Measurements from ENCODE around the gene DGCR6L. TPM values are rescaled to one million over a fixed set of nuclear protein-coding genes. Genes with fewer than 3 reads are reported as not detected.
"Not testable (repeated sequence)": the region's sequence is repeated elsewhere in the genome, so short reads cannot be mapped to it uniquely, and the experiment has no call there.

The DGCR6L gene
- total RNA-seq, 4 donors from 2014 or later, result 27.7 to 52.3 (median 36.9) TPM

- in situ Hi-C loops (cut with MboI; ENCODE audit: low pct_ligation_motif_present in 1 of 4, low pct_unique_long_range_greater_than_20kb in 1 of 4, low sequenced_read_pairs in 3 of 4); H3K4me1 ChIP-seq; H3K27ac ChIP-seq; intact Hi-C loops (cut with DNase I; ENCODE audit: low total_unique reads); H3K4me3 ChIP-seq; DNase-seq; H3K27me3 ChIP-seq; H3K36me3 ChIP-seq; H3K9me3 ChIP-seq: not testable (repeated sequence)
- WGBS, 2 donors (ENCODE audit: low coverage in 1 of 2), result 94% methylated on average over 98 of the region's 103 CpGs; no CpG with 5 or more reads in 1 of the 2 donors
These were observed 38.8 kb upstream of the DGCR6L start for GRCh38 chr22:20358503-20359239.

GRCh38 chr22:20357967-20358366 lies 38.1 kb upstream of the DGCR6L start:
- DNase-seq; H3K27ac ChIP-seq; H3K9me3 ChIP-seq; intact Hi-C loops (cut with DNase I; ENCODE audit: low total_unique reads); in situ Hi-C loops (cut with MboI; ENCODE audit: low pct_ligation_motif_present in 1 of 4, low pct_unique_long_range_greater_than_20kb in 1 of 4, low sequenced_read_pairs in 3 of 4); H3K27me3 ChIP-seq; H3K4me3 ChIP-seq; H3K36me3 ChIP-seq; H3K4me1 ChIP-seq: not testable (repeated sequence)
- 95 to 98% methylated on average over 18 to 45 of the region's 70 CpGs for WGBS, 2 donors (ENCODE audit: low coverage in 1 of 2)

GRCh38 chr22:20356906-20357305 lies 37.0 kb upstream of the DGCR6L start:
- H3K9me3 ChIP-seq; H3K27me3 ChIP-seq; intact Hi-C loops (cut with DNase I; ENCODE audit: low total_unique reads); DNase-seq; H3K4me1 ChIP-seq; H3K36me3 ChIP-seq; in situ Hi-C loops (cut with MboI; ENCODE audit: low pct_ligation_motif_present in 1 of 4, low pct_unique_long_range_greater_than_20kb in 1 of 4, low sequenced_read_pairs in 3 of 4); H3K4me3 ChIP-seq; H3K27ac ChIP-seq: not testable (repeated sequence)
- WGBS, 2 donors (ENCODE audit: low coverage in 1 of 2), result 80 to 92% methylated on average over 1 to 66 of the region's 66 CpGs

DNA sequence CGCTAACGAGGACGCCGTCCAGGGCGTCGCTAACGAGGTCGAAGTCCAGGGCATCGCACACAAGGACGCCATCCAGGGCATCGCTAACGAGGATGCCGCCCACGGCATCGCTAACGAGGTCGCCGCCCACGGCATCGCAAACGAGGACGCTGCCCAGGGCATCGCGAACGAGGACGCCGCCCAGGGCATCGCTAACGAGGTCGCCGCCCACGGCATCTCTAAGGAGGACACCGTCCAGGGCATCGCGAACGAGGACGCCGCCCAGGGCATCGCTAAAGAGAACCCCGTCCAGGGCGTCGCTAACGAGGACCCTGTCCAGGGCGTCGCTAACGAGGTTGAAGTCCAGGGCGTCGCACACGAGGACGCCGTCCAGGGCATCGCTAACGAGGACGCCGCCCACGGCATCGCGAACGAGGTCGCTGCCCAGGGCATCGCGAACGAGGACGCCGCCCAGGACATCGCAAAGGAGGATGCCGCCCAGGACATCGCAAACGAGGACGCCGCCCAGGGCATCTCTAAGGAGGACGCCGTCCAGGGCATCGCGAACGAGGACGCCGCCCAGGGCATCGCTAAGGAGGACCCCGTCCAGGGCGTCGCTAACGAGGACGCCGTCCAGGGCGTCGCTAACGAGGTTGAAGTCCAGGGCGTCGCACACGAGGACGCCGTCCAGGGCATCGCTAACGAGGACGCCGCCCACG lies 36.2 kb upstream of the DGCR6L start:
- H3K27me3 ChIP-seq; H3K36me3 ChIP-seq; H3K27ac ChIP-seq; H3K9me3 ChIP-seq; in situ Hi-C loops (cut with MboI; ENCODE audit: low pct_ligation_motif_present in 1 of 4, low pct_unique_long_range_greater_than_20kb in 1 of 4, low sequenced_read_pairs in 3 of 4); intact Hi-C loops (cut with DNase I; ENCODE audit: low total_unique reads); DNase-seq; H3K4me1 ChIP-seq; H3K4me3 ChIP-seq: not testable (repeated sequence)
- 94 to 95% methylated on average over 50 to 98 of the region's 98 CpGs for WGBS, 2 donors (ENCODE audit: low coverage in 1 of 2)

DNA sequence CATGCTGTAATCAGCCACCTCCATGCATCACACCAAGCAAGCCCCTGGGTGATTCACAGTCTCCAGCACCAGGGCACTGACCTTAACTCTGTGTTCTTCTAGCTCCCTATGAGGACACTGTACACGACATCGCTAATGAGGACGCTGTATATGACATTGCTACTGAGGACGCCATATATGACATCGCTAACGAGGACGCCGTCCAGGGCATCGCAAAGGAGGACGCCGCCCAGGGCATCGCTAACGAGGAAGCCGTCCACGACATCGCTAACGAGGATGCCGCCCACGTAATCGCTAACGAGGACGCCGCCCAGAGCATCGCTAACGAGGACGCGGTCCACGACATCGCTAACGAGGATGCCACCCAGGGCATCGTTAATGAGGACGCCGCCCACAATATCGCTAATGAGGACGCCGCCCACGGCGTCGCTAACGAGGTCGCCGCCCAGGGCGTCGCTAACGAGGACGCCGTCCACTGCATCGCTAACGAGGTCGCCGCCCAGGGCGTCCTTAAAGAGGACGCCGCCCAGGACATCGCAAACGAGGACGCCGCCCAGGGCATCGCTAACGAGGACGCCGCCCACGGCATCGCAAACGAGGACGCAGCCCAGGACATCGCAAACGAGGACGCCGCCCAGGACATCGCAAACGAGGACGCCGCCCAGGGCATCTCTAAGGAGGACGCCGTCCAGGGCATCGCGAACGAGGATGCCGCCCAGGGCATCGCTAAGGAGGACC lies 34.5 kb upstream of the DGCR6L start:
- H3K27ac ChIP-seq, result no peak overlapping the region
- 95 to 99% methylated on average over 46 to 81 of the region's 81 CpGs for WGBS, 2 donors (ENCODE audit: low coverage in 1 of 2)
- DNase-seq, result no peak
- H3K4me1 ChIP-seq, result no peaks in the 10 kb centered on the region
- no peaks in the 10 kb centered on the region for H3K9me3 ChIP-seq
- H3K27me3 ChIP-seq, result no peaks in the 10 kb centered on the region
- intact Hi-C loops (cut with DNase I; ENCODE audit: low total_unique reads) (no loop called here), in situ Hi-C loops (cut with MboI; ENCODE audit: low pct_ligation_motif_present in 1 of 4, low pct_unique_long_range_greater_than_20kb in 1 of 4, low sequenced_read_pairs in 3 of 4) (no loop called here)
- TF ChIP-seq POLR2AphosphoS5 (IDR thresholded peaks at IDR 0.05) (no peak), CTCF (IDR thresholded peaks at IDR 0.05) (no peak), POLR2A (IDR thresholded peaks at IDR 0.05) (no peak), EP300 (IDR thresholded peaks at IDR 0.05; ENCODE audit: low read depth) (no peak)
- no peak overlapping the region for H3K4me3 ChIP-seq
- no peaks in the 10 kb centered on the region for H3K36me3 ChIP-seq

DNA sequence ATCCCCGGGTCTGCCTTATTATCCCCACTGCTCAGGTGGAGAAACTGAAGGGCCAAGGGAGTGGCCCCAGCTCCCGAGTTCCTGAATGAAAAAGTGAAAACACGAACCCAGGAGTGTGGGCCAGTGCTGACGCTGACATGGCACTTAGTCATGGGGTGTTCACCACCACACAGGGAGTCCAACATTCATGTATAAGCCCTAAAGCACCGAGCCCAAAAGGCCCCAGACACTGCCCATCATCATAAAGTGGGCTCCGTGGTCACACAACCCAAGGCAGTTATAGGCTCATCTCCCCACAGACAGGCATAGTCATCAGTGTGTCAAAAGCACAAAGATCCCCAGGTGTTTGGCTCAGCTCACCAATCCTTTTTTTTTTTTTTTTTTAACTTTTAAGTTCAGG lies 32.7 kb upstream of the DGCR6L start:
- intact Hi-C loops (cut with DNase I; ENCODE audit: low total_unique reads); H3K4me3 ChIP-seq; H3K9me3 ChIP-seq; H3K27ac ChIP-seq; H3K4me1 ChIP-seq; in situ Hi-C loops (cut with MboI; ENCODE audit: low pct_ligation_motif_present in 1 of 4, low pct_unique_long_range_greater_than_20kb in 1 of 4, low sequenced_read_pairs in 3 of 4); H3K36me3 ChIP-seq; H3K27me3 ChIP-seq; DNase-seq: not testable (repeated sequence)
- WGBS, 2 donors (ENCODE audit: low coverage in 1 of 2), result 77% methylated on average over 6 of the region's 6 CpGs; no CpG with 5 or more reads in 1 of the 2 donors

DNA sequence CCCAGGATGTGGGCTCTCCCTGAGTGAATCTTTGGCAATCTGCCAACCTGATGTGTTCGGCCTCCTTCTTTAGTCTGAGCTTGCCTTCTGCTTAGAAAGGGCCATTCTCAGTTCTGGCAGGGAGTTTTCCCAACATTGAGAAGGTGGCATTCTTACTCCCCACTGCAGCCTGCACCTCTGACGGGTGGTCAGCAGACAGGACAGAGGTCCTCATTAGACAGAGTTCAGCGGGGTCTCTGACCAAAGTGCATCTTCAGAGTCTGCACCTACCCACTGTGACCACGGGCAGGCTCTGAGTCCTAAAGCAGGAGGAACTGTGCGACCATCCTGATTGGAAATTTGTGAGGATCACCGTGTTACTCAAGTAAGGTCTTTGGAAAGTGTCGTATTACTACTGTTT lies 26.7 kb upstream of the DGCR6L start:
- H3K36me3 ChIP-seq; H3K9me3 ChIP-seq; H3K4me3 ChIP-seq; H3K27ac ChIP-seq; H3K4me1 ChIP-seq; intact Hi-C loops (cut with DNase I; ENCODE audit: low total_unique reads); H3K27me3 ChIP-seq; in situ Hi-C loops (cut with MboI; ENCODE audit: low pct_ligation_motif_present in 1 of 4, low pct_unique_long_range_greater_than_20kb in 1 of 4, low sequenced_read_pairs in 3 of 4); DNase-seq: not testable (repeated sequence)
- 89% methylated on average over 3 of the region's 7 CpGs; no CpG with 5 or more reads in 1 of the 2 donors for WGBS, 2 donors (ENCODE audit: low coverage in 1 of 2)

DNA sequence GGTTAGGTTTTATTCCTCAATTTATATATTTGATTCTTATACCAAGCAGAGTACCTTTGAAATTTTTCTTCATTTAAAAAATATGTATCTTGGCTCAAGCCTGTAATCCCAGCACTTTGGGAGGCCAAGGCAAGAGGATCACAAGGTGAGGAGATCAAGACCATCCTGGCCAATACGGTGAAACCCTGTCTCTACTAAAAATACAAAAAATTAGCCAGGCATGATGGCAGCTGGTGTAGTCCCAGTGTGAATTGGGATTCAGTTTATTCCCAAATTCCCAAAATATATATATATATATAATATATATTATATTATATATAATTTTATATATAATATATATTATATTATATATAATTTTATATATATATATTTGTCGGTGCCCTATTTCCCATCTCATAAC lies 18.4 kb upstream of the DGCR6L start:
- H3K27ac ChIP-seq; intact Hi-C loops (cut with DNase I; ENCODE audit: low total_unique reads): not testable (repeated sequence)

DNA sequence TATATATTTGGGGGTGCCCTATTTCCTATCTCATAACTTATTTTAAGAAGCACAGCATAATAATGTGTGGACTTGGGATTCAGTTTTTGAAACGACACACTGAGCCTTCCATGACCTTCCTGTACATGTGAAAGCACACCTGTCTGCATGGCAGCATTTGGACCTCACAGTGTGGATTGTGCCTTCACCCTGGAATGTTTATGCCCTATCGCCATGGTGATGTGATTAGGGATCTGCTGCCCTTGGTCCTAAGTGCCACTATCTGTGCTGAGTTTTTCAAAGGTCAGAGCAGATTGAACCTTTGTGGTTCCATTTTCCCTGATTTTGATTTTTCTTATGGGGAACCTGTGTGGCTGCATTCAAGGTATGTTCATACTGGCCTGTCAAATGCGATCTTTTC lies 17.9 kb upstream of the DGCR6L start:
- H3K27me3 ChIP-seq; H3K4me3 ChIP-seq; DNase-seq; H3K4me1 ChIP-seq; H3K27ac ChIP-seq; intact Hi-C loops (cut with DNase I; ENCODE audit: low total_unique reads); H3K9me3 ChIP-seq; H3K36me3 ChIP-seq; in situ Hi-C loops (cut with MboI; ENCODE audit: low pct_ligation_motif_present in 1 of 4, low pct_unique_long_range_greater_than_20kb in 1 of 4, low sequenced_read_pairs in 3 of 4): not testable (repeated sequence)
- 65 to 71% methylated on average over 2 to 3 of the region's 3 CpGs for WGBS, 2 donors (ENCODE audit: low coverage in 1 of 2)

More for the DNA sequence above, 18.4 kb upstream of the DGCR6L start:
- H3K4me3 ChIP-seq; in situ Hi-C loops (cut with MboI; ENCODE audit: low pct_ligation_motif_present in 1 of 4, low pct_unique_long_range_greater_than_20kb in 1 of 4, low sequenced_read_pairs in 3 of 4); H3K27me3 ChIP-seq; H3K4me1 ChIP-seq; H3K36me3 ChIP-seq; DNase-seq; H3K9me3 ChIP-seq: not testable (repeated sequence)
- WGBS, 2 donors (ENCODE audit: low coverage in 1 of 2), result 79 to 82% methylated on average over 2 of the region's 2 CpGs

Data from transverse colon (tissue), 4 donors.